T-helper 2 cell (primary cell): ENCODE results near the gene TENM4.

Experiments used
- DNase-seq, 5 experiments: peaks; one replicate each; pipeline versions ENCODE4 v3.0.0 to v3.0.0-alpha.2; 2012 to 2022

TENM4 gene

DNA sequence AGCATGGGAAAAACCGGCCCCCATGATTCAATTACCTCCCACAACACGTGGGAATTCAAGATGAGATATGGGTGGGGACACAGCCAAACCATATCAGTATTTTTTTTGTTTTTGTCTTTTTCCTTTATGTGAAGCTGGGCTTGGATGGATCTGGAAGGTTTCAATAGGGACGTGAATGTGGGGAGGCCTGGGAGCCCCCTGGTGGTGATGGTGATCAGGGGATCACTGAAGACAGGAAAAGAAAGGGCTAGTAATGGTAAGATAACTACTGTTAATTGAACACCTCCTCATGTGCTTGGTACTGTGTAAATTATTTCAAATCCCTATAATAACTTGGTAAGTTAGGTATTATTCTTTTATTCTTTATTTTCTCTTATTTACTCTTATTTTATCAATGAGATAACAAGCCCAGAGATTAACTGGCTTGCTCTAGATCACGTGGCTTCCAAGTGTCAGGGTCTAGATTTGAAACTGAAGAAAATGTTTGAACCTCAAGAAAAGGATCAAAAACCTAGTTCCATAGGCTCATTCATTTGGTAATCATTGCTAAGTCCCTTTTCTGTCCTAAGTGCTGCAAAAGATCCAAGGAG, 364.2 kb downstream of the TENM4 start:
- peak in 1 of 5 experiments; percentile 32 for DNase-seq

DNA sequence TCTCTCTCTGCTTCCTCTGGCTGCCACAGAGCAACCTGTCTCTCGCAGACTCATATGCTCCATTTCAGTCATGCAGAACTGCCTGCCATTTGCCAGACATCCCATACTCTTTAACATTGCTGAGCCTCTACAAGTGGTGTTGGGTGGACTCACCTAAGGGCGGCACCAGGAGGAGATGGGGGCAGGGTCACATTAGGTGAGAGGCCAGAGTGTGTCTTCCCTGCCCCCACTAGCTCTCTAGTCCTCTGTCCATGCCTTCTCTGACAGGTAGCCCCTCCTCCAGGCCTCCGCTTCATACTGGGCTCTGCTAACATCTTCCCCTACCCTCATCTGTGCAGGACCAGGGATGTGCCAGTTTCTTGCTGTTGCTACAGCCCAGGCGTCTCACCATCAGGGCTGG, 366.3 kb downstream of the TENM4 start:
- no peak for DNase-seq

- DNase-seq, result no peak
Observed at GRCh38 chr11:79071190-79071589, 369.6 kb downstream of the TENM4 start.

DNA sequence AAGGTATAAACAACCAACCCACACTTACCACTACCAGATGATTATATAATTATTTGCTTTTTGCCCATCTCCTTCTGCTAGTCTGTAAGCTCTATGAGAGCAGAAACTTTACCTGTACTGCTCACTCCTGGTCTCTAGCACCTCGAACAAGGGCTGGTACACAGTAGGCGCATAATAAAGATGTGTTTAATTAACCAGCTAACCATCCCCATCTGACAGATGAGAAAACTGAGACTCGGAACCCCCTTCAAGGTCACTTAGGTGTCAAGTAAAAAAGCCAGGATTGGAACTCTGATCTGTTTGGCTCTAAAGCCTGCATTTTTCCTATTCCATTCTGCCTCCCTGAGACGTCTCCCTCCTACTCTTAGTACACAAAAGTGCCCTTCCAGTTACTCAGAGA, 370.3 kb downstream of the TENM4 start:
- no peak for DNase-seq

- no peak for DNase-seq
Observed at GRCh38 chr11:79069504-79069903, 371.3 kb downstream of the TENM4 start.

DNA sequence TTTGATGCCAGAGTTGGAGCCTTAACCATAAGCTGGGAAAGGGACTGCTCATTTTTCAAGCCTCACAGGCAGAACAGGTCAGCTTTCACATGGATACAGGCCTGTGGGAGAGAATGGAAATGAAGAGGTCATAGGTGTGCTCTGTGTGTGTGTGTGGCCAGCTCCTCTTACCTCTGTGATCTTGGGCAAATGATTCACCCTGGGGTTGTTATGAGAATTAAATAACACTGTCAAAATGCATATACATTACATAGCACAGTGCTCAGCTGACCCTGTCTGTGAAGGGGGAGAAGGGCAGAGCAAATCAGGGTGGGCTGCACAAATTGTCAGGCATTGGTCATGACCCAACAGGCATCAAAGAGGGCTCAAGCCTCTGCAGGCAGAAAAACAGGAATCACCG, 372.5 kb downstream of the TENM4 start:
- DNase-seq, result no peak

- no peak for DNase-seq
Observed at GRCh38 chr11:79067352-79067679, 373.5 kb downstream of the TENM4 start.

DNA sequence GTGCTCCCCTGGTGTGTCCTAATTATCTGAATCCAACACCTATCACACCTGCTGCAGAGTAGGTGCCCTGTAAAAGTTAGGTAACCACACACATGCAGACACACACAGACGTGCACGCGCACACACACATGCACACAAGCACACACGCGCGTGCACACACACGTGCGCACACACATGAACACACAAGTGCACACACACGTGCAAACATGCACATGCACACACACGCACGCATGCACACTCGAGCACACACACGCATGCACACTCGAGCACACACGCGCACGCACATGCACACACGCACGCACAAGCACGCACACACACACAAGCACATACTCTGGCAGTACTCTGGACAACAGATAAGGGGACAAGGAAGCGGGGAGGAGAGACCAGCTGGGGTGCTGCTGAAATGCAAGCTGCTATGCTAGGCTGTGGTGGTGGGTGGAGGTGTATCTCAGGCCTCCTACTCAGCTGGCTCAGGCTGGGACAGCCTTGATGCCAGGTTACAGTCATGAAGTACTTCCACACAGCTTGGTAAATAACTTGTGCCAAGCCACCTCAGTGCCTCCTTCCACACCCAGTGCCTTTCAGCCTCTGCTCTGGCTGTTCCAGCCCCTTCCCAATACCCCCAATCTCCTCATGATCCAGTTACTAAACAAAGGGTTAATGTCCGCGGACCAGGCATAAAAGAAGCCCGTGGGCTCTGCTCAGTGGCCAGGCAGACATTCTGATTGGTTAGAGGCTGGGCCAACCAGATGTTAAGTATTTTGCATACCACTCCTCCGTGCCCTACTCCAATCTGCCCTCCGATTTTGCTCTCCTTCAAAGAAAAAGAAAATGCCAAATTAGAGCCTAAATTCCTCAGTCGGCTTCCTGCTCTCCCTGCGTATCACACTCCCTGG, 374.1 kb downstream of the TENM4 start:
- DNase-seq, result no peak

DNA sequence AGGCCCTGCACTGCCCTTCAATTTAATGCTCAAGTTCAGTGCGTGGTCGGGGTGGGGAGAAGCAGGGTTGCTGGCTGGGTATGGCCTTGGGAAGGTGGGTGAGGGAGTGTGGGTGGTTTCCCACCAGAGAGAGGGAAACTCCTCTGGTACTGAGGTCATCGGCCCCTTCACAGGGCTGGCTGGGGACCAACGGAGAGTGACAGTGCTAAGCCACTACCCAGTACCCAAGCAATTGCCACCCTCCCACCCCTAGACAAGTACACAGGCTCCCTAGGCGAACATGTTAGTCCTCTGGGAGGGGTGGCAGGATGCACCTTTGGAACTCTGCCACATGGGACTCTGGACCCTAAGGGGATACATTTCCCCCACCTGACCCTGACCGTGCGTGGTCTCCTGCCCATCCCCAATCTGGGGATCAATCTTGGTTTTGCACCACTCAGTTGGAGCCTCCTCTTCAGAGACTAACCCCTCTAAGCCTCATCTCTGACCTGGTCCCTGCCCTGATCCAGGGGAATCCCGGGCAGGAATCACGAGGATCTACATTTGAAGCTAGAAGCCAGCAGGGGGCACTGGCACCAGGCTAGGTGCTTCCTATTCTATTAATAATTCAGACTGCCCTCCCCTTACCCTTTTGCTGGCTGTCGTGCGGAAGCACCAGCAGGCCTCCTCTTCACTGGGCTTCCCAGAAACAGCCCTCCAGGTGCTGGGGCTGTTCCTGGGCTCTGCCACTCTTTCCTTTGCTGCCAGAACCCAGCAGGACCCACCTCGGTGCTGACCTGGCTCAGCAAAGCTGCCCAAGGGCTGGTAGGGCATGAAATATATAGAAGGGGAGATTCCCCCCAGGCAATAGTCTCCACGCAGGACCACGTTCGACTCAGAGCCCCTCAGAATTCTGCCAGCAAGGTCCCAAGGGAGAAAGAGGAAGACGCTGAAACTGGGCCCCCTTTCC, 377.7 kb downstream of the TENM4 start:
- no peak for DNase-seq

DNA sequence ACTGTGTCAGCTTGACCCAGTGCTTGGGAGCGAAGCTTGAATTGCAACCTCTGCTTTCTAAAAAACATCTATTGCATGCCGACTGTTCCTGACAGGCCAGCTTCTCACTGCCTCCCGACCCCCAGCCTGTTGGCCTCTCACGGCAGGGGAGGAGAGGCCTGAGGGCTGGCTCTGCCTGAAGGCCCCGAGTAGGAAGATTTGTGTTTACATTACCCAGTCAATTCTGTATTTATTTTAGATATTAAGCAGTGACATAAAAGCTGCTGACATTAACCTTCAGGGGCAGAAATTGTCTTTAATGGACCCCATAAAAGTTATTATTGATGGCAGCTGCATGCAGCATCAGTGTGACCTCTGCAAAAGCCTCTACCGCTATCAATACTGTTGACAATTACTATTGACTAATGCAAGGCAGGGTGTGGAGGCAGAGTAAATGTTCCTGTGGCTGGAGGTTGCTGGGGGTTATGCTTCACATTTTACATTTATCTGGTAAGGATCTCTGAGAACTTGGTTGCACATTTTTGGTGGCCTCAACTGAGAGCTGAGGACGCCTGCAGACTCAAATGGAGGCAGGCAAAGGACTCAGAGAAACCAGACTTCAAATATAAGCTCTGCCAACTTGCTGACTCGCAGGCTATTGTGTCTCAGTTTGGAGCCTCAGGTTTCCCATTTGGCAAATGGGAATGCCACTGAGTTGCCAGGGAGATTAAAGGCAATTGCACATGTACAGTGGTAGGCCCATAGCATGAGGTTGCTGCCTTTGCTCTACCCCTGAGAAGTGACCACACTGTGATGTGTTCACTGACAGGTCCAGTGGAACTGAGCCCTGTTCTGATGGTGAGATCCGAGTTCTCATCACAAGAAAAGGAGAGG, 380.5 kb downstream of the TENM4 start:
- DNase-seq, result no peak

- DNase-seq, result no peak
Observed at GRCh38 chr11:79059141-79059540, 381.7 kb downstream of the TENM4 start.

GRCh38 chr11:79055856-79056631, 384.8 kb downstream of the TENM4 start:
- DNase-seq, result no peak

- no peak for DNase-seq
Observed at GRCh38 chr11:79054636-79055035, 386.2 kb downstream of the TENM4 start.

- DNase-seq, result no peak
Observed at GRCh38 chr11:79052544-79052943, 388.3 kb downstream of the TENM4 start.

- DNase-seq, result no peak
Observed at GRCh38 chr11:79050786-79051185, 390.0 kb downstream of the TENM4 start.

DNA sequence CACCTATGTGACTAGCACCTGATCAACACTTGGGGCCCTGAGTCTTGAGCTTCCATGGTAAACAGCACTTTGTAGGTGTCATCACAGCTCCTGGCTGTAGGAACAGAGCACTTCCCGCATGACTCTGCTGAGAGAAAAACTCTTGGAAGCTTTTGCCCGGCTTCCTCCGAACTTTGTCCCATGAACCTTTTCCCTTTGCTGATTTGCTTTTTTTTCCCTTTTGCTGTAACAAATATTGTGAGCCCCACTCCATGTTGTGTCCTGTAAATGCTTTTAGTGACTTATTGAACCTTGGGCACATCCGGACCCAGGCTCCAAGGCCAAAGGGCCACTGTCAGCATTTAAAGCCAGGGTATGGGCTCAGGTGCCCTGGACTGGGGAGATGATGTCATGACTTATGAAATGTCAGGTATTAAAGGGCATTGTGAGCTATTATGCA, 391.1 kb downstream of the TENM4 start:
- no peak for DNase-seq

DNA sequence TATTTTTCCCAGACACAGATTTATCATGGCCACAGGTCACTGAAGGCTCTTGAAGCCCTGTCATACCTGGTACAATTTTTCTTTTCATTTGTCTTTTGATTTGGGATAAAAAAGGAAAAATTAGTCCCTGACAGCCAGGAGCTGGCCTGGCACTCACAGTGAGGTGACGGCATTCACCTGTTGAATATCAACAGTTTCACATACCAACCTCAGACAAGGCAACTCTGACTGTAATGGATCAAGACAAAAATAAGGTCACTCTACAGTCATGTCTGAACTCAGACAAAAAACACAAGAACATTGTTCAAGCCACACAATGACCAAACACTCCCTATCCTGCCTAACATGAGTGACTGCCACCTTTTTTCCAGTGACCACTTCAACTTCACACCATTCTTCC, 392.9 kb downstream of the TENM4 start:
- no peak for DNase-seq

GRCh38 chr11:79047321-79047720, 393.5 kb downstream of the TENM4 start:
- no peak for DNase-seq

- no peak for DNase-seq
Observed at GRCh38 chr11:79046366-79046765, 394.5 kb downstream of the TENM4 start.

GRCh38 chr11:79045800-79046304, 395.0 kb downstream of the TENM4 start:
- no peak for DNase-seq
